ENCODE data around the gene EP300.
"Not testable (repeated sequence)": the region's sequence is repeated elsewhere in the genome, so short reads cannot be mapped to it uniquely, and the experiment has no call there.

EP300 gene

GRCh38 chr22:41169157-41169556 lies 76.8 kb downstream of the EP300 start:
- DNase-seq = no peak

GRCh38 chr22:41171996-41172395 lies 79.6 kb downstream of the EP300 start:
- DNase-seq = no peak

- no peak for DNase-seq
Observed at GRCh38 chr22:41175546-41175945, 83.2 kb downstream of the EP300 start.

- no peak for DNase-seq
Observed at GRCh38 chr22:41177040-41177621, 84.7 kb downstream of the EP300 start.

GRCh38 chr22:41177622-41178424 lies 85.4 kb downstream of the EP300 start:
- no peak for DNase-seq

- DNase-seq = no peak
Observed at GRCh38 chr22:41178425-41178975, 86.1 kb downstream of the EP300 start.

- DNase-seq = not testable (repeated sequence)
Observed at GRCh38 chr22:41180362-41180761, 88.0 kb downstream of the EP300 start.

- DNase-seq = no peak
Observed at GRCh38 chr22:41180926-41181325, 88.5 kb downstream of the EP300 start.

- DNase-seq = no peak
Observed at GRCh38 chr22:41181349-41182241, 89.2 kb downstream of the EP300 start.

GRCh38 chr22:41184679-41185078 lies 92.3 kb downstream of the EP300 start:
- DNase-seq = no peak

GRCh38 chr22:41191467-41191866 lies 99.1 kb downstream of the EP300 start:
- no peak for DNase-seq

- DNase-seq = no peak
Observed at GRCh38 chr22:41193829-41194228, 101.4 kb downstream of the EP300 start.

GRCh38 chr22:41197038-41197972 lies 104.9 kb downstream of the EP300 start:
- DNase-seq = peak; percentile 57

- DNase-seq = no peak
Observed at GRCh38 chr22:41198027-41198580, 105.7 kb downstream of the EP300 start.

- DNase-seq = no peak
Observed at GRCh38 chr22:41201141-41201540, 108.7 kb downstream of the EP300 start.

- DNase-seq = no peak
Observed at GRCh38 chr22:41203118-41203517, 110.7 kb downstream of the EP300 start.

- DNase-seq = no peak
Observed at GRCh38 chr22:41204066-41204465, 111.7 kb downstream of the EP300 start.

GRCh38 chr22:41204992-41205900 lies 112.9 kb downstream of the EP300 start, which contains the start of gene L3MBTL2:
TSS of gene L3MBTL2 (plus strand) at chr22:41205312. CDS start at chr22:41205363, 51 bp downstream.
- DNase-seq = peak; percentile 98

- no peak for DNase-seq
Observed at GRCh38 chr22:41206719-41207118, 114.3 kb downstream of the EP300 start.

GRCh38 chr22:41215409-41215808 lies 123.0 kb downstream of the EP300 start:
- DNase-seq = no peak
